GM12878 (cell line): ENCODE measurements around the gene ABCC2. TPM values are rescaled to one million over a fixed set of nuclear protein-coding genes. Genes with fewer than 3 reads are reported as not detected.

Experiments used
- ATAC-seq: fragments of 200-7000 bp; cut with Tn5 transposase; 3 replicates; pipeline ENCODE4 v1.9.1; 2020; ENCODE audit warnings: mild to moderate bottlenecking, moderate library complexity
- BruUV-seq: library from RNA; stranded (reverse); fragments of 400-500 nt; replicated peaks from 2 replicates; lab custom pipeline; 2021; lab: Mats Ljungman, UMichigan
- CTCF ChIA-PET: fragments of 300-600 bp; sonication (Branson Sonifier 250); formaldehyde crosslinking; extraction: SDS; loops from one replicate; lab custom pipeline; 2021; ENCODE audit warnings: inconsistent platforms; lab: Yijun Ruan, JAX
- POLR2A ChIA-PET: fragments of 350-600 bp; formaldehyde crosslinking; extraction: SDS; loops from one replicate; lab custom pipeline; 2021; ENCODE audit warnings: inconsistent platforms; lab: Charles Lee
- RAD21 ChIA-PET: fragments of 300-600 bp; sonication (Branson Sonifier 250); formaldehyde crosslinking; loops from one replicate; lab custom pipeline; 2023; ENCODE audit warnings: antibody characterized with exemption; ENCODE audit not compliant: unreplicated experiment; lab: Charles Lee
- SMC1A ChIA-PET: fragments of 300-600 bp; sonication (Branson Sonifier 250); formaldehyde crosslinking; loops from one replicate; lab custom pipeline; 2023; ENCODE audit not compliant: unreplicated experiment, uncharacterized antibody; lab: Charles Lee
- DNase-seq: peaks from one replicate; pipeline ENCODE4 v3.0.0-alpha.2; 2011; ENCODE audit warnings: low read depth, low spot score
- FAIRE-seq: peaks from 3 replicates; lab custom pipeline; 2011; peaks lifted over from hg19 to GRCh38; lab: Jason Lieb, UNC
- H2AFZ ChIP-seq: 2 replicates; pipeline ENCODE4 v1.6.0; 2011; ENCODE audit warnings: low read depth, low read length, control low read depth; ENCODE audit not compliant: control insufficient read depth
- H3K27ac ChIP-seq: 2 replicates; pipeline ENCODE4 v1.5.1; 2011; ENCODE audit warnings: control low read depth; ENCODE audit not compliant: control insufficient read depth, insufficient read depth
- H3K27me3 ChIP-seq, 2 experiments: replicated peaks in 1 of 2; 2 replicates each; pipeline versions ENCODE4 v1.6.0 to v1.6.1; 2011; ENCODE audit warnings: low read length in 1 of 2; ENCODE audit not compliant: control insufficient read depth in 2 of 2, insufficient read depth in 2 of 2
- H3K36me3 ChIP-seq, 2 experiments: 2 replicates each; pipeline ENCODE4 v1.5.1; 2011; ENCODE audit warnings: low read length in 1 of 2; ENCODE audit not compliant: control insufficient read depth in 2 of 2, insufficient read depth in 2 of 2
- H3K4me1 ChIP-seq: 2 replicates; pipeline ENCODE4 v1.6.1; 2011; ENCODE audit warnings: mild to moderate bottlenecking, low read length, moderate library complexity, mixed read lengths; ENCODE audit not compliant: control insufficient read depth, insufficient read depth
- H3K4me2 ChIP-seq: 2 replicates; pipeline ENCODE4 v1.6.0; 2011; ENCODE audit warnings: control low read depth; ENCODE audit not compliant: control insufficient read depth, insufficient read depth
- H3K4me3 ChIP-seq: fragments of 200-600 bp; sonication (generic); 2 replicates; pipeline ENCODE4 v1.5.1; 2016
- H3K79me2 ChIP-seq: 2 replicates; pipeline ENCODE4 v1.6.0; 2011; ENCODE audit warnings: low read length; ENCODE audit not compliant: control insufficient read depth, insufficient read depth
- H3K9ac ChIP-seq: 2 replicates; pipeline ENCODE4 v1.8.0; 2011; ENCODE audit warnings: low read length, control low read depth, mixed read lengths; ENCODE audit not compliant: control insufficient read depth, insufficient read depth
- H3K9me3 ChIP-seq: replicated peaks from 3 replicates; pipeline ENCODE4 v1.5.1; 2011; ENCODE audit warnings: mild to moderate bottlenecking, low read length; ENCODE audit not compliant: control insufficient read depth, insufficient read depth
- H4K20me1 ChIP-seq: 2 replicates; pipeline ENCODE4 v1.6.0; 2011; ENCODE audit not compliant: control insufficient read depth, insufficient read depth
- BCL3 ChIP-seq: IDR thresholded peaks from 2 replicates; pipeline ENCODE4 v1.6.1; 2011; ENCODE audit warnings: borderline replicate concordance, low read depth, mild to moderate bottlenecking, moderate library complexity, low read length; ENCODE audit not compliant: insufficient read depth, poor library complexity, severe bottlenecking
- BMI1 ChIP-seq: fragments of 450-650 bp; IDR thresholded peaks from 2 replicates; pipeline ENCODE4 v1.6.1; 2016; ENCODE audit warnings: mild to moderate bottlenecking, moderate library complexity, borderline replicate concordance
- CBFB ChIP-seq: IDR thresholded peaks from 2 replicates; pipeline ENCODE4 v1.6.1; 2016; ENCODE audit warnings: antibody characterized with exemption, low read depth
- CHD2 ChIP-seq: IDR thresholded peaks from 2 replicates; pipeline ENCODE4 v1.6.1; 2011; ENCODE audit warnings: low read depth, low read length, improper control_type of control experiment, borderline replicate concordance
- CHD4 ChIP-seq: fragments of 200-600 bp; sonication (generic); IDR thresholded peaks from 2 replicates; pipeline ENCODE4 v1.6.1; 2016; ENCODE audit warnings: mild to moderate bottlenecking
- ETV6 ChIP-seq, 2 experiments: fragments of 450-650 bp in 1 of 2; IDR thresholded peaks in 1 of 2; conservative IDR thresholded peaks in 1 of 2; 2 replicates each; pipeline ENCODE4 v1.6.1; 2014; ENCODE audit warnings: antibody characterized with exemption in 1 of 2, borderline replicate concordance in 1 of 2, low read depth in 1 of 2, mild to moderate bottlenecking in 1 of 2, moderate library complexity in 1 of 2
- IKZF1 ChIP-seq: fragments of 450-650 bp; conservative IDR thresholded peaks from 2 replicates; pipeline ENCODE4 v1.6.1; 2017; ENCODE audit warnings: antibody characterized with exemption, mild to moderate bottlenecking
- MLLT1 ChIP-seq: fragments of 450-650 bp; IDR thresholded peaks from 2 replicates; pipeline ENCODE4 v1.6.1; 2016; ENCODE audit warnings: mild to moderate bottlenecking
- MTA3 ChIP-seq: IDR thresholded peaks from 2 replicates; pipeline ENCODE4 v1.6.1; 2012; ENCODE audit warnings: low read length, inconsistent platforms, borderline replicate concordance
- MXI1 ChIP-seq: fragments of 150-350 bp; IDR thresholded peaks from 2 replicates; pipeline ENCODE4 v1.6.1; 2011; ENCODE audit warnings: low read depth, mild to moderate bottlenecking, inconsistent platforms, low read length, improper control_type of control experiment
- NFXL1 ChIP-seq: fragments of 450-650 bp; IDR thresholded peaks from 2 replicates; pipeline ENCODE4 v1.6.1; 2017; ENCODE audit warnings: antibody characterized with exemption, mild to moderate bottlenecking, borderline replicate concordance
- ZBED1 ChIP-seq: IDR thresholded peaks from 2 replicates; pipeline ENCODE4 v1.6.1; 2016; ENCODE audit warnings: borderline replicate concordance
- ZBTB33 ChIP-seq: fragments of 450-650 bp; IDR thresholded peaks from 2 replicates; pipeline ENCODE4 v1.6.1; 2017; ENCODE audit warnings: mild to moderate bottlenecking
- ZNF24 ChIP-seq: fragments of 450-650 bp; IDR thresholded peaks from 2 replicates; pipeline ENCODE4 v1.6.1; 2017; ENCODE audit warnings: antibody characterized with exemption, mild to moderate bottlenecking
- ZNF274 ChIP-seq: IDR thresholded peaks from one replicate; pipeline ENCODE4 v1.8.0; 2011; ENCODE audit not compliant: insufficient read length, insufficient read depth
- ZZZ3 ChIP-seq: IDR thresholded peaks from 2 replicates; pipeline ENCODE4 v1.6.1; 2011; ENCODE audit warnings: low read depth; ENCODE audit not compliant: control insufficient read depth, insufficient read length
- WGBS: methylation state at CpG from one replicate; pipeline ENCODE4 v1.1.6; 2016; ENCODE audit warnings: low lambda C conversion rate; ENCODE audit not compliant: insufficient replicate concordance, insufficient coverage; ENCODE audit errors: missing lambda C conversion rate; 5-methylcytosine and 5-hydroxymethylcytosine counted together
- in situ Hi-C: fragments of 300-500 bp; cut with MboI; formaldehyde crosslinking; loops from 9 replicates; pipeline ENCODE4 v1.14.3; 2018; ENCODE audit warnings: mixed read lengths
- intact Hi-C: fragments of 100-400 bp; cut with micrococcal nuclease; formaldehyde crosslinking; loops from one replicate; pipeline ENCODE4 v1.14.2; 2022; ENCODE audit not compliant: unreplicated experiment
- polyA plus RNA-seq, 11 experiments: library from polyadenylated mRNA; depleted of rRNA in 4 of 11; unstranded in 6 of 11; stranded (reverse) in 5 of 11; fragments of >200 nt; fragmentation: Nextera tagmentation in 4 of 11; fragmentation: Illumina TruSeq in 1 of 11; extraction: Ambion mirVana in 4 of 11; extraction: Trizol in 1 of 11; gene quantifications; 1 replicate in 1 of 11; 2 replicates in 10 of 11; pipeline versions ENCODE4 v1.2.1 to v1.2.3, GENCODE V29; 2011 to 2016; ENCODE audit warnings: inconsistent platforms in 2 of 11, missing spikeins in 2 of 11, low read depth in 1 of 11
- total RNA-seq, 4 experiments: library from RNA; depleted of rRNA in 3 of 4; stranded (reverse); fragments of >200 nt in 3 of 4; fragmentation: Illumina TruSeq in 1 of 4; extraction: Trizol in 1 of 4; gene quantifications; 2 replicates each; pipeline versions ENCODE4 v1.2.1 to v1.2.3, GENCODE V29; 2013 to 2021
- TF ChIP-seq, protein P1 (sequence below): fragments of 450-650 bp; IDR thresholded peaks from 2 replicates; pipeline ENCODE4 v1.6.1; 2017; ENCODE audit warnings: mild to moderate bottlenecking, low read depth, inconsistent platforms; ENCODE audit not compliant: poor library complexity, severe bottlenecking

Gene ABCC2
- total and polyA plus RNA-seq, 10 of the 15 experiments (the other 5 are each of a cell fraction or from before 2014, with no cell fraction given) = 0.02 to 0.95 (median 0.21) TPM

- Histone ChIP-seq H2AFZ (no peak overlapping the region), H3K4me1 (peaks cover 20% of the 10 kb centered on the region), H3K27ac (no peak overlapping the region; the same call in 1 of the 2 replicates), H3K4me2 (peak overlapping the region; percentile 77), H3K4me3 (no peak overlapping the region), H3K36me3 (no peaks in the 10 kb centered on the region), H3K9ac (no peak overlapping the region), H3K79me2 (no peaks in the 10 kb centered on the region), H3K9me3 (no peaks in the 10 kb centered on the region; the same call in 1 of the 3 replicates), H4K20me1 (no peaks in the 10 kb centered on the region), H3K27me3 (no peaks in the 10 kb centered on the region)
- ChIA-PET SMC1A (interaction anchor here (0.8 to 1.4 kb wide), 11 partner anchors 10 to 331 kb away, joined by 3 to 5 read pairs (median 3); partner anchors contain the start of genes COX15, CUTC and SLC25A28), RAD21 (interaction anchor here (0.6 to 2.0 kb wide), 4 partner anchors 33 to 501 kb away, joined by 3 to 11 read pairs (median 4); partner anchors contain the start of genes COX15 and CUTC), CTCF (interaction anchor here (0.9 to 1.8 kb wide), 5 partner anchors 11 to 331 kb away, joined by 3 to 7 read pairs (median 4); no protein-coding TSS in a partner anchor), POLR2A (interaction anchor here (0.6 to 1.1 kb wide), 6 partner anchors 9 to 469 kb away, joined by 3 to 10 read pairs (median 4); partner anchors contain the start of genes COX15 and CUTC)
- ATAC-seq = peak; percentile 98
- FAIRE-seq = no peak
- no TSS peak for BruUV-seq
- intact Hi-C loops (no loop called here), in situ Hi-C loops (no loop called here)
- DNase-seq = peak; percentile 50
- WGBS = 14% methylated on average over 8 of the region's 8 CpGs
- no peak for TF ChIP-seq ZBED1
- TF ChIP-seq NFXL1 = no peak
- TF ChIP-seq ZBTB33 = no peak
- TF ChIP-seq ETV6 (conservative IDR thresholded peaks at IDR 0.05 in 1 of 2, IDR thresholded peaks at IDR 0.05 in 1 of 2; ENCODE audit: borderline replicate concordance in 1 of 2, low read depth in 1 of 2) = no peak
- TF ChIP-seq CHD2 = 0 out of 2 replicates have a peak, but pooled peaks have one; percentile 48
- TF ChIP-seq, protein P1, sequence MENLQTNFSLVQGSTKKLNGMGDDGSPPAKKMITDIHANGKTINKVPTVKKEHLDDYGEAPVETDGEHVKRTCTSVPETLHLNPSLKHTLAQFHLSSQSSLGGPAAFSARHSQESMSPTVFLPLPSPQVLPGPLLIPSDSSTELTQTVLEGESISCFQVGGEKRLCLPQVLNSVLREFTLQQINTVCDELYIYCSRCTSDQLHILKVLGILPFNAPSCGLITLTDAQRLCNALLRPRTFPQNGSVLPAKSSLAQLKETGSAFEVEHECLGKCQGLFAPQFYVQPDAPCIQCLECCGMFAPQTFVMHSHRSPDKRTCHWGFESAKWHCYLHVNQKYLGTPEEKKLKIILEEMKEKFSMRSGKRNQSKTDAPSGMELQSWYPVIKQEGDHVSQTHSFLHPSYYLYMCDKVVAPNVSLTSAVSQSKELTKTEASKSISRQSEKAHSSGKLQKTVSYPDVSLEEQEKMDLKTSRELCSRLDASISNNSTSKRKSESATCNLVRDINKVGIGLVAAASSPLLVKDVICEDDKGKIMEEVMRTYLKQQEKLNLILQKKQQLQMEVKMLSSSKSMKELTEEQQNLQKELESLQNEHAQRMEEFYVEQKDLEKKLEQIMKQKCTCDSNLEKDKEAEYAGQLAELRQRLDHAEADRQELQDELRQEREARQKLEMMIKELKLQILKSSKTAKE = no peak
- TF ChIP-seq ZNF274 = no peak
- no peak for TF ChIP-seq ZZZ3
- TF ChIP-seq BCL3 = no peak
- no peak for TF ChIP-seq ZNF24
- no peak for TF ChIP-seq MLLT1
- peak; percentile 18 for TF ChIP-seq IKZF1
- TF ChIP-seq CBFB = peak; percentile 71; the same call in 1 of the 2 replicates
- TF ChIP-seq CHD4 = no peak
- TF ChIP-seq BMI1 = no peak
- TF ChIP-seq MTA3 = no peak
- TF ChIP-seq MXI1 = no peak
Observed at GRCh38 chr10:99766302-99766681, 16.1 kb upstream of the ABCC2 start.
